Medulla oblongata (tissue), 1 donor: Measurements from ENCODE around the gene TAS2R40.

Source experiments
- DNase-seq: peaks from one replicate; pipeline ENCODE4 v3.0.0-alpha.2; 2015; ENCODE audit errors: extremely low spot score

TAS2R40 gene

GRCh38 chr7:143223784-143224183, 1.9 kb downstream of the TAS2R40 start:
- no peak for DNase-seq

DNA sequence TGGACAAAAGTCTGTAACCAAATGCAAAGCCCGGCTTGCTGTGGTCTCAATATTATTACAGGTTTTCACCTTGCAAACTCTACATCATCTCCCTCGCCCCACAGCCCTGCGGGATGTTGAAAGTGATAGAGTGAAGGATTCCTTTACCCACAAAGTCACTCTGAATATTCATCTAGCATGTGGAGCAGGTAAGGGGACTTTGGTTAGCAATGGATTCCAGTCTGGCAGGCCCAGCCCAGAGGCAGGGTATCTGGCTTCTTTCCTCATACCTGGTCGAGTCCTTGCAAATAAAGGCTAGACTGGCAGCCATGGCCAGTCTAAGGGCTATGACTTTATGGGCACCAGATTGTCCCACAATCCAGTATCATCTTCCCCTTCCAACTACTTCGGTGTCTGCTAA, 3.2 kb downstream of the TAS2R40 start:
- DNase-seq, result no peak

GRCh38 chr7:143227806-143228205, 6.0 kb downstream of the TAS2R40 start:
- no peak for DNase-seq

DNA sequence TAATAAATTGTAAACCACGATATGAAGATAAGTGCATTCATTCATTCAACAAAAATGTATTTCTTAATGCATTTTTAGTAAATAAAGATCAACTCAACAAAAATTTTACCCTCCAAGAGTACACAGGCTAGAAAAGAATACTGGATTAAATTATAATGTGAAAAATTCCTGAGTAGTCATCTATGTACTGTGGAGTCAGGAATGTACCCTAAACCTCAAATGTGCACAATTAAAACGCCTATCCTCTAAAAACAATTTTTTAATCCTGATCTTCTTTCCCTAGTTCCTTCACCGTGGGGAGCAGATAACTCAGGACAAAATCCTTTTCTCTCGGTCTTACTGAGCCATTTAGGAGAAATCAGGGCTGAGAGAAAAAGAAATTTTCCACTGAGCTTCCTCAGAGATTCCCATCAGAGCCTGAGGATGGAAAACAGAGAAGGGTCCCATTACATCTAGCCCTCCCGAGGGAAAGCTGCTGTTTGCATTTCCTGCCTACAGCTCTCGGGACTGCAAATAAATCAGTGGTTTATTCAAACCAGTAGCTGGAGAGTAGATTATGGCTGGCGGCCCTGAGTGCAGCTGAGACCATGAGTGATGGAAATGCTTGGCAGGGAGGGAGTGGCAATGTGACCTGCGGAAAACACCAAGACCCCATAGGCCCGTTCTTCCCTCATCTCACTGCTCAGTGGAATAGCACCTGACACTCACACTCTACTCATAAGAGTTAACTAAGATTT, 7.4 kb downstream of the TAS2R40 start:
- peak; percentile 57 for DNase-seq

- no peak for DNase-seq
These were observed 9.0 kb downstream of the TAS2R40 start for GRCh38 chr7:143230602-143231457.

DNA sequence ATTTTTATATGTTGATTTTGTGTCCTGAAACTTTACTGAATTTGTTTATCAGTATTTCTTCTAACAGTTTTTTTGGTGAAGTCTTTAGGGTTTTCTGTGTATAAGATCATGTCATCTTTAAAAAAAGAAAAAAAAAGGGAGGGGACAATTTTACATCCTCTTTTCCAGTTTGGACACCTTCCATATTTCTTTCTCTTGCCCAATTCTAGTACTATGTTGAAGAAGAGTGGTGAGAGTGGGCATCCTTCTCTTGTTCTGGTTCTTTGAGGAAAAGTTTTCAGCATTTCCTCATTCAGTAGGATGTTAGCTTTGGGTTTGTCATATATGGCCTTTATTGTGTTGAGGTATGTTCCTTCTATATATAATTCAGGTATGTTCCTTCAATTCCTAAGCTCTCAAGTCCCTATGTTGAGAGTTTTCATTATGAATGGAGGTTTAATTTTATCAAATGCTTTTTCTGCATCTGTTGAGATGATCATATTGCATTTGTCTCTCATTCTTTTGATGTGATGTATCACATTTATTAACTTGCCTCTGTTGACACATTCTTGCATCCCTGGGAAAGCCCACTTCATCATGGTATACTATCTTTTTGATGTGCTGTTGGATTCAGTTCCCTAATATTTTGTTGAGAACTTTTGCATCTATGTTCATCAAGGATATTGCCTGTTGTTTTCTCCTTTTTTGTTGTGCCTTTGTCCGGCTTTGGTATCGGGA, 12.1 kb downstream of the TAS2R40 start:
- DNase-seq, result no peak

GRCh38 chr7:143234533-143234875, 12.7 kb downstream of the TAS2R40 start:
- no peak for DNase-seq

DNA sequence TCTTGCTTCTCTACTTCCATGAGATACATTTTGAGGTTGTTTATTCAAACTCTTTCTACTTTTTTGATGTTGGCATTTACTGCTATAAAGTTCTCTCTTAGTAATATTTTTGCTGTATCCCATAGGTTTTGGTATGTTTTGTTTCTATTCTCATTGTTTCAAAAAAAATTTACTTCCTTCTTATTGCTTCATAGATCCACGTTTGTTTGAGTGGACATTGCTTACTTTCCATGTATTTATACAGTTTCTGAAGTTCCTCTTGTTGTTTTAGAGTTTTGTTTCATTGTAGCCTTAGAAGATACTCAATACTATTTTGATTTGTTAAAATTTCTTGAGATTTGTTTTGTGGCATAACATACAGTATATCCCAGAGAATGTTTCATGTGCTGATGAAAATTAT, 13.7 kb downstream of the TAS2R40 start:
- DNase-seq, result no peak

DNA sequence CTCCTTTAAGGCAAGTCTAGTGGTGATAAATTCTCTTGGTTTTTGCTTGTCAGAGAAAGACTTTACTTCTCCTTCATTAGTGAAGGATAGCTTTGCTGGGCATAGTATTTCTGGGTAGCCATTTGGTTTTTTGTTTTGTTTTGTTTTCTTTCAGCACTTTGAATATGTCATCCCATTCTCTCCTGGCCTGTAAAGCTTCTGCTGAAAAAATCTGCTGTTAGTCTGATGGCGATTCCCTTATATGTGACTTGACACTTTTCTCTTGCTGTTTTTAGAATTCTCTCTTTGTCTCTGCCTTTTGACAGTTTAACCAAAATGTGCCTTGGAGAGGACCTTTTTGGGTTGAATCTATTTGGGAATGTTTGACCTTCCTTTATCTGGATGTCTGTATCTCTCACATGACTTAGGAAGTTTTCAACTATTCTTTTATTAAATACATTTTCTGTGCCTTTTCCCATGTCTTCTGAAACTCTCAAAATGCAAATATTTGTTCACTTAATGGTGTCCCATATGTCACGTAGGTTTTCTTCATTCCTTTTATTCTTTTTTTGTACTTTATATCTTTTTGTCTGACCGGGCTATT, 14.7 kb downstream of the TAS2R40 start:
- no peak for DNase-seq

DNA sequence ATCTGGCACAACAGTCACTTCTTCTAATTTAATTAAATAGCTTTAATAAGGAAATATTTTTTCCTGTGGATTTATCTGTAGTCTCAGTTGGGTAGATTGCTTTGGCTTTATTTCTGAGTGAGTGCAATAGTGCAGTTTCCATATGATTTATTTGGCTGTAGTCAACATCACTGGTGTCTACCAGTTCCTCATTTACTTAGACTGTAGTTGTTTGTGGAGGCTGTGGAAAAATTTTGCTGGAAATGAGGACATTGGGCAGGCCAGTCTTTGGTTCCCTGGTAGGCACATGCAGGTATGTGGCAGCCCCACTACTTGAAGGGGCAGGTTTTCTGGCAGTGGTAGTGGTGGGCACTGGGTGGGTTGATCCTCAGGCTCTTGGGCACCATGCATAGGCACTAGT, 15.5 kb downstream of the TAS2R40 start:
- no peak for DNase-seq

- DNase-seq, result no peak
These were observed 16.6 kb downstream of the TAS2R40 start for GRCh38 chr7:143238289-143238980.

- DNase-seq, result no peak
These were observed 18.0 kb downstream of the TAS2R40 start for GRCh38 chr7:143239813-143240212.

DNA sequence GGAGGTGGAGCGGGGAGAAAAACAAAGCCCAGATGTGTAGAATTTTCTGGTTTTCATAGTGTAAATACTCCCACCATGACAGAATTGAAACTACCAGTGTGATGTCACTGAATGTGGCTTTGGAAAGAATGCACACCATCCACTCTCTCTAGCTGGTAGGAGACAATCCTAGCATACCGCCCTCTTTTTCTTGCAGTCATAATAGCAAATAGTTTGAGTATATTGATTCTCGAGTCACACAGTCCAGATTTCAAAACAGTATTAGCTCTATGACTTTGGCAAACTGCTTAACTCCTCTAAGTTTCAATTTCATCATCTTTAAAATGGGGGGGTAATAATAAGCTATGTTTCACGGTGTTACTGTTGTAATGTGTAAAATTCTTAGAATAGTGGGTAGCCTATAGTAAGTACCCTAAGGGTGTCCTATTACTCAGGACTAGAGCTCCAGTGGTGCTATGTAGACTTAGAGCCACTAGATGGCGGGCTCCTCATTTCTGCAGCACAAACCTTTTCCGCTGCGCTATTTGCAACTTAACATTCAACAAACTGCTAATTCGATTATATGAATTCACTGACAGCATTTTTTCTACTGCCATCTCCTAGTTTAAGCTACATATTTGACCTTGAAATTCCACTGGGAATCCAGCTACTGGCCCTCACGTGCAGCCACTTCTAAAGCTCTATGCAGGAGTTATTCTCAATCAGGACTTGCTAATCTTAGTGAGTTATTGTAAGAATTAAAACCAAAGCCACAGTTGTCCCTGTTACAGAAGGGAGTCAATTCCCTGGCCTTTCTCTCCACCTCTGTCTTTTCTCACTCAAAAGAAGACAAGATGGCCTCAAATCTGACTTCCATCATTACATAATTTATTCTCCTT, 18.7 kb downstream of the TAS2R40 start:
- peak; percentile 87 for DNase-seq

DNA sequence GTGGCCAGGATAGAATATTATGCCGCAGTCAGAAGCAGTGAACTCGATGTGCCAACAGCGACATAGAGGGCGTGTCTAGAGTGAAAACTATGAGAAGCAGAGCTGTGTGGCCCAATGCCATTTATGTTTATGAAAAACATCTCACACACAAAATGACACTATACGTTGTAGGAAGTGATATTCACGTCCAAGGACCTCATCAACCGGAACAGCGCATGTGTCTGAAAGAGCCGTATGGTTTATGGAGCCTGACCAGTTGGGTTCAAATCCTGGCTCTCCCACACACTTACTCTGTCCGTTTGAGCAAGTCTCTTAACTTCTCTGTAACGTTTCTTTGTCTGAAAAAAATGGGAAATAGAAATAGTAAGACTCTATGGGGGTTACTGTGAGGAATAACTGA, 20.5 kb downstream of the TAS2R40 start:
- no peak for DNase-seq

GRCh38 chr7:143243111-143243510, 21.3 kb downstream of the TAS2R40 start:
- DNase-seq, result no peak

- no peak for DNase-seq
These were observed 21.8 kb downstream of the TAS2R40 start for GRCh38 chr7:143243614-143244013.

GRCh38 chr7:143244321-143244720, 22.5 kb downstream of the TAS2R40 start:
- no peak for DNase-seq

DNA sequence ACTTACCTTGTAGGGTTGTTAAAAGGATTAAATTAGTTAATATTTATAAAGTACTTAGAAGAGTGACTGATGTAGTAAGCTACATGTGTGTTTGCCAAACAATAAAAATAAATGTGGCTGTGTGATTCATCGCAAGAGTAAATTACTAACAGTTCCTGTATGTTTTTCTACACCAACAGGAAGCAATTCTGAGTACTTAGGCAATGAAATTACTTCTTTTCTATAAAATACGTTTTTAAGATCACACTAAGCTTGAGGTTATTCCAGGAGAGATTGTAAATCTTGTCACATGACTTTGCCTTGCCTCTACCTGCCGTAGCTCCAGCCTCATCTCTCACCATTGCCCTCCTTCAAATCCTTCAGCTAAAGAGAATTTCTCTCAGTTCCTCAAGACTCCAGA, 23.3 kb downstream of the TAS2R40 start:
- DNase-seq, result no peak

DNA sequence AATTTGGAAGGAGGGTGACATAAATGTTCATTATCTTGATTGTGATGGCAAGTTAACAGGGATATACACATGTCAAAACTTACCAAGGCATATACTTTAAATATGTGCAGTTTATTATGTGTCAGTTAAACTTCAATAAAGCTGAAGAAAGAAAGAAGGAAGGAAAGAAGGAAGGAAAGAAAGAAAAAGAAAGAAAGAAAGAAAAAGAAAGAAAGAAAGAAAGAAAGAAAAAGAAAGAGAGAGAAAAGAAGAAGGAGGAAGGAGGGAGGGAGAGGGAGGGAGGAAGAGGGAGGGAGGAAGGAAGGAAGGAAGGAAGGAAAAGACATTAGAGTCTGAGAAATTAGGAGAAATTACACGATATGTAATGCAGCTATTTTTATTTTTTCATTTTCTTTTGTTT, 25.5 kb downstream of the TAS2R40 start:
- DNase-seq, result no peak

DNA sequence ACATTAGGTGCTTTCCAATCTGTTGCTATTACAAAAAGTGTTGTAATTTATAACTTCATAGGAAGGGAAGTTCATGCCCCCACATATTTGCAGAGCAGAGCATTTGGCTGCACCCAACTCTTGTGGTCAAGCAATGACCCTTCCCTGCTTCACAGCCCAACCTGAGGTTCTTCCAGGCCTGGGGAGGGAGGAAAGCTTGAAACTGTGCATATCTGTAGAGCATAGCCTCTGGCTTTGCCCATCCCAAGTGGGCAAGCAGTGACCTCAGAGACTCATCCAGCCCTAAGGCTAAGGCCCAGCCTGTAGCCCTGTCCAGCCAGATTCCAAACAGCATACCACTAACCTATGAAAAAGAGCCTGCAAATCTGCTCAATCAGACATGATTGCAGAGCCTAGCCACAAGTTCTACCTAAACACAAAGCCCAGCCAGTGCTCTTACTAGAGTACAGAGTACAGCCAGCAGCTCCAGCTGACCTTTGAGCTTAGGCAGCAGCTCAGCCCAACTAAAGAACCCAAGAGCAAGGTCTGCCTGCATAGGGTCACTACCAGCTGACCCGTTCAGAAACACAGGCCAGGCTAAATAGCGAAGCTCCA, 27.0 kb downstream of the TAS2R40 start:
- DNase-seq, result no peak
